ENCODE results near the gene SULT2B1.

SULT2B1 gene

GRCh38 chr19:48637449-48637947, 85.5 kb downstream of the SULT2B1 start:
- peak; percentile 98 for DNase-seq

GRCh38 chr19:48637948-48638830, 86.2 kb downstream of the SULT2B1 start:
- peak; percentile 89 for DNase-seq

GRCh38 chr19:48638831-48639381, 86.9 kb downstream of the SULT2B1 start:
- DNase-seq: no peak

- no peak for DNase-seq
Observed at GRCh38 chr19:48639483-48640375, 87.8 kb downstream of the SULT2B1 start.

GRCh38 chr19:48641850-48642249, 89.9 kb downstream of the SULT2B1 start:
- DNase-seq: no peak

DNA sequence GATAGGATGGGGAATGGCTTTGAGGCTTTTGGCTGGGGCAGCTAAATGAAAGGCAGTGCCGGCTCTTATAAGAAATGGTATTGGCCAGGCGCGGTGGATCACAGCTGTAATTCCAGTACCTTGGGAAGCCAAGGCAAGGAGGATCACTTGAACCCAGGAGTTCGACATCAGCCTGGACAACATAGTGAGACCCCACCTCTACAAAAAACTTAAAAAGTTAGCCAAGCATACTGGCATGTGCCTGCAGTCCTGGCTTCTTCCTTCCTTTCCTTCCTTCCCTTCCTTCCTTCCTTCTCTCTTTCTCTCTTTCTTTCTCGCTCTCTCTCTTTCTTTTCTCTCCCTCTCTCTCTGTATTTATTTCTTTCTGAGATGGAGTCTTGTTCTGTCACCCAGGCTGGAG, 90.9 kb downstream of the SULT2B1 start:
- DNase-seq: no peak

GRCh38 chr19:48644355-48644754, 92.4 kb downstream of the SULT2B1 start:
- DNase-seq: no peak

DNA sequence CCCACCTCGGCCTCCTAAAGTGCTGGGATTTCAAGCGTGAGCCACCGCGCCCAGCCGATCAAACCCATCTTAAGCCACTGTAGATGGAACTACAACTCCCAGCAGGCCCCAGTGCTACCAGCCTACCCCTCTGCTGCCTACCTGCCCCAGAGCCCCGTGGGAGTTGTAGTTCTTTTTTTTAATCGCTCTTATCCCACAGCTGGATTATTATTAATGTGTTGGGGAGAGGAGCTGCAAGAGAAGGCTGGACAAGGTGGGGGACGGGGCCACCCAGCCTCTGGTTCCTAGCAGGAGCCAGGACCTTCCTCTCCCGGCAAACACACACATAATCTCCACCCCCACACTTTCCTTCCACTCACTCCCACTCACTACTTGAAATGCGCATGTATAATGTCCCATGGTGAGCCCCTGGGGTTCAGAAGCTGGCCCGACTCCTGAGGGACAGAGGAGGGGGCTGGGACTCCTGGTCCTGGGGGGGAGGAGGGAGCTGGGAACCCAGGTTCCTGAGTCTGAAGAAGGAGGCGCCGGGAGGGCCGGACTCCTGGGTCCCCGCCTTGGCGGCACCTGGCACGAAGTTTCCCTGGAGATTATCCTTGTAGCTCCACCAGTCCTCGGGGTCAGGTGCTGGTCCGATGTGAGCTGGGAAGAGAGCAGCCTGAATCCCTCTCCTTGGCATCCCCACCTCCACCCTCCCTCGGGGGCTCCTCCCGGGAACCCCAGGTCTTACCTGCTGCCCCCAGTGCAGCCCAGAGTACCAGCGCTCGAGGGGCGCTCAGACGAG, 93.1 kb downstream of the SULT2B1 start:
- peak; percentile 89 for DNase-seq

DNA sequence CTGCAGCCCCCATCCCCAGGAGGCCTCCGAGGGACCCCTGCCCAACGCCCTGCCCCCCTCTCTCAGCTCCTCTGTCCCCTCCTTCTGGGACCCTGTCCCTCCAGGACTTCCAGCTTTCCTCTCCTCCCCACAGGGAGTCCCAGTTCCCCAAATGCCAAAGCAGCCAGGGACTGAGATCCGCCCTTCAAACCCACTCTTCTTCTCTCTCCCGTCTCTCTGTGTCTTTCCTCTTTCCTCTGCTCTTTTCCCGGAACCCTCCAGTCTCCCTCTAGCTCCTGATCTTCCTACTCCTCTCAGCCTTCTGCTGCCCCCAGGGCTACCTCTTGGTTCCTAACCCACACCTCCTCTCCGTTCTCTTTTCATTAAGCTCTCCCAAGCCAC, 93.6 kb downstream of the SULT2B1 start:
- no peak for DNase-seq

- DNase-seq: peak; percentile 97
Observed at GRCh38 chr19:48646001-48646721, 94.2 kb downstream of the SULT2B1 start, which contains the start of gene CA11. Gene CA11 (minus strand): TSS chr19:48646187. CDS start chr19:48645632, 555 bp downstream.

- DNase-seq: no peak
Observed at GRCh38 chr19:48646722-48647216, 94.8 kb downstream of the SULT2B1 start.

DNA sequence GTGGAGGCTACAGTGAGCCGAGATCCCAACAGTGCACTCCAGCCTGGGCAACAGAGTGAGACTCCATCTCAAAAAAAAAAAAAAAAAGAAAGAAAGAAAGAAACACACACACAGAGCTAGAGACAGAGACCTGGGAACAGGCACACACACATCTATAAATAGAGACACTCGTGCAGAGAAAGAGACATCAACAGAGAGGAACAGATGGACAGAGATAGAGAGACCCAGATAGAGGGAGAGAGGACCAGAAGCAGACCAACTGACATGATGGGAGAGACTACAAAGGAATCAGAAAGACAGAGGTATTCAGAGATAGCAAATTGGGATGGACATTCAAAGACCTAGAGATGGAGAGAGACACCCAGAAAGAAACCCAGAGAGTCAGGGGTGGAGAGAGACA, 96.2 kb downstream of the SULT2B1 start:
- peak; percentile 55 for DNase-seq

Measured in NCI-H2171 treated with DMSO at 0.1 percent for 48 hours (cell line).